AG09319 (cell line): ENCODE measurements around the gene PDCD11.

Experiments used
- DNase-seq: peaks from one replicate; pipeline ENCODE4 v3.0.0-alpha.2; 2010; ENCODE audit warnings: low read depth; ENCODE audit errors: extremely low read depth
- CTCF ChIP-seq: IDR thresholded peaks from 2 replicates; pipeline ENCODE4 v1.5.1; 2011; ENCODE audit warnings: low read depth, mild to moderate bottlenecking, inconsistent platforms, low read length, moderate library complexity

PDCD11 gene

GRCh38 chr10:103445767-103446567 lies 49.5 kb downstream of the PDCD11 start:
- TF ChIP-seq CTCF, result no peak
- peak; percentile 69 for DNase-seq

GRCh38 chr10:103447187-103447586 lies 50.8 kb downstream of the PDCD11 start:
- TF ChIP-seq CTCF, result no peak
- no peak for DNase-seq

- peak; percentile 48 for DNase-seq
- no peak for TF ChIP-seq CTCF
These were observed 52.3 kb downstream of the PDCD11 start for GRCh38 chr10:103448746-103449145.

DNA sequence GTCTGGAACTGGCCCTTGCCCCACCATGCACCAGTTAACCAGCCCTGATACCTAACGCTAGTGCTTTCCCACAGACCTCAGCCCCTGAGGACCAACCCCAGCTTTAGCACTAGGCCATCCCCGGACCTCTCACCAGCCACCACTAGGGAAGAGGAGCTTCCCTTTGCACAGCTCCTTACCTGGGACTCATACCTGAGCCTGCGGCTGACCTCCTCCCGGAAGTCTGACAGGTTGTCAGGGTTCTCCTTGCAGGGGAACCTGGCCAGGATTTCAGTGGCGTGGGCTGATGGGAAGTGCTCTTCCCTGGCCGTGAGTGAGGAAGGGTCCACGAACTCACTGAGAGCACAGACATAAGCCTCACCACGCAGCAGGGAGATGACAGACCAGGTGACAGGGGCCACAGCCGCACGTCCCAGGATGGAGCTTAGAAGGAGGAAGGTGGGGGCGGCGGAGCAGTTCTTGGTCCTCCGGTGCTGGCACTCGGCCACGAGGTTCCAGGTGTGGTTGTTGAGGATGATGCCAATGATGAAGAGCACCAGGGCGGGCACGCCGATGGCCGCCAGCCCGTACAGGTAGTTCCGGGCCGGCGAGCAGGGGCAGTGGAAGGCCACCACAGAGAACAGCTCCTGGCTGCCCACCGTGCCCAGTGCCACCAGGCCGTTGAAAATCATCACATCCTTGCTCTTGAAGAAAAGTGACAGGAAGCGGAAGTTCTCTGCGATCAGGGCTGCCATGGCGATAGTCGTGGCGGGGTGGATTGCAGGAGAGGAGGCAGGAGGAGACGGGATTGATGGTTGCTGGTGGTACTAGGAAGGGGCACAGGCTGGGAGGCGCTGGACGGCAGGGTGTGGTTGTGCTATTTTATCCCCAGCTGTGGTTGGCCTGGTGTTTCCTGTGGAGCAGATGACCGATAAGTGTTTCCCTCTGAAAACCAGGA lies 53.0 kb downstream of the PDCD11 start:
- no peak for DNase-seq
- no peak for TF ChIP-seq CTCF

DNA sequence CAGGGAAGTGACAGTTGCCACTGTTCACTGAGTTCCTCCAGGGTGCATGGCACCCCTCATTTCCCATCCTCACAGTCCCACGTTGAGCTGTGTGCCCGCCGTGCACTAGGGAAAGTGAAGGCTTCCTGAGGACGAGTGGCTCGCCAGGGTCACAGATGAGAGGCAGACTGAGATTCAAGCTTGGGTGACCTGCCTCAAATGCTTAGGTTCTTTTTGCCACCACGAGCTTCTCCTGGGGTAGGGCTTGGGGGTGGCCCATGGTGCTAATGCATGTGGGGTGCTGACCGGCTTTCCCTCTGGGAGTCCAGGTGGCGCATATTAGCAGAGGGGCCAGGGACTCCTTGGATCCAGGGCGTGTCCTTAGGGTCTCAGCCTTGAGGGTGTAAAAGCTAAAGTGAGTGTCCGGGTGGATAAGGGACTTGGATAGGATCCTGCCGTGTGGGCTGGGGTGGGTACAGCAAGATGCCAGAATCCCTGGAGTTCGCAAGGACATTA lies 53.8 kb downstream of the PDCD11 start:
- TF ChIP-seq CTCF, result no peak
- DNase-seq, result no peak

DNA sequence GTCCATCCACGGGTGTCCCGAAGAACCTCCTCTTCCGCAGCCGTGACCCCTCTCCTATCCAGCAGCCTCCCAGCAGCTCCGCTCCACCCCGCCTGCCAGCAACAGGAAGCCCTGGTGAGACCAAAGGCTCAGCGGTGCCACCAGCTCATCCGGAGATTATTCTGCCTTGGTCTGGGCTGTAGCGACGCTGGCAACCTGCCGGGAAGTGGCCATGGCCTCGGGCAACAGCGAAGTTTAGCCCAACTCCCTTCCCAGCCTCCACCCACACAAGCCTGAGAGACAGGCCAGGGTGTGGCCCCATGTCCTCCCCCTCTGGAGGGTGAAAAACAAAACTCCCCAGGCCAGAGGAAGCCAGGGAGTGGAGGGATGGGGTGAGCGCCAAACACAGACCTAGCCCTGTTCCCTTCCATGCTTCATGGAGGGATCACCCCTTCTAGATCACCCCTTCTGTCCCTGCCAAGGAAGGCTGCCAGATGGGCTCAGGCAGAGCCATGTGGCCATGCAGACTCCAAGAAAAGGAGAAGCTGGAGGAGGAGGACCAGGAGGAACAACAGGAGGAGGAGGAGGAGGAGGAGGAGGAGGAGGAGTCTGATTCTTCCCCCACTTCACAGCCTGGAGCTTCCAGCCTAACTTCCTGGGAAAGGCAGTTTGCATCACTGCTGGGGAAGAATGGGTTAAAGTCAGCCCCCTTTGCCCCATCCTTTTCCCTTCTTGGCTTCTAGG lies 54.8 kb downstream of the PDCD11 start:
- peak; percentile 28 for DNase-seq
- no peak for TF ChIP-seq CTCF
